ENCODE data around the gene LMTK3.

The LMTK3 gene

GRCh38 chr19:48445256-48445605 is 66.4 kb downstream of the LMTK3 start:
- FAIRE-seq = no peak

GRCh38 chr19:48444936-48445200 is 66.8 kb downstream of the LMTK3 start:
- no peak for FAIRE-seq

- no peak for FAIRE-seq
Measured at GRCh38 chr19:48444129-48444935, 67.3 kb downstream of the LMTK3 start.

GRCh38 chr19:48443731-48444128 is 67.9 kb downstream of the LMTK3 start:
- no peak for FAIRE-seq

- no peak for FAIRE-seq
Measured at GRCh38 chr19:48443256-48443655, 68.4 kb downstream of the LMTK3 start.

- FAIRE-seq = no peak
Measured at GRCh38 chr19:48442116-48443035, 69.3 kb downstream of the LMTK3 start.

- FAIRE-seq = no peak
Measured at GRCh38 chr19:48441360-48442050, 70.1 kb downstream of the LMTK3 start.

- FAIRE-seq = no peak
Measured at GRCh38 chr19:48436586-48436985, 75.0 kb downstream of the LMTK3 start.

Data from TTC549 (cell line).